CD4-positive, alpha-beta T cell treated with Interferon alpha-2 for 1 hour (primary cell): Measurements from ENCODE around the gene PNPLA1.
A peak's percentile ranks its signal among the peaks of the same experiment; 100 is the strongest.

Experiments used
- DNase-seq, 2 donors: peaks; one replicate each; pipeline ENCODE4 v3.0.0-alpha.2; 2020 to 2022

The PNPLA1 gene

GRCh38 chr6:36289281-36289878 is 19.5 kb downstream of the PNPLA1 start:
- DNase-seq: no peak

GRCh38 chr6:36290668-36291620 is 21.1 kb downstream of the PNPLA1 start:
- peak; percentile 8 to 72 for DNase-seq

GRCh38 chr6:36292170-36292569 is 22.3 kb downstream of the PNPLA1 start:
- no peak for DNase-seq

GRCh38 chr6:36296240-36296639 is 26.4 kb downstream of the PNPLA1 start:
- DNase-seq: no peak

- DNase-seq: no peak
Observed at GRCh38 chr6:36297051-36297450, 27.2 kb downstream of the PNPLA1 start.

- no peak for DNase-seq
Observed at GRCh38 chr6:36297511-36297910, 27.7 kb downstream of the PNPLA1 start.

- no peak for DNase-seq
Observed at GRCh38 chr6:36298027-36298426, 28.2 kb downstream of the PNPLA1 start.

GRCh38 chr6:36301085-36301658 is 31.3 kb downstream of the PNPLA1 start:
- DNase-seq: no peak

GRCh38 chr6:36301781-36302180 is 31.9 kb downstream of the PNPLA1 start:
- no peak for DNase-seq

GRCh38 chr6:36302227-36302976 is 32.5 kb downstream of the PNPLA1 start:
- DNase-seq: peak; percentile 90 to 93

- no peak for DNase-seq
Observed at GRCh38 chr6:36305885-36306284, 36.0 kb downstream of the PNPLA1 start.

GRCh38 chr6:36306375-36306774 is 36.5 kb downstream of the PNPLA1 start:
- no peak for DNase-seq

- DNase-seq: no peak
Observed at GRCh38 chr6:36308514-36308913, 38.7 kb downstream of the PNPLA1 start.

- DNase-seq: no peak
Observed at GRCh38 chr6:36309203-36309602, 39.3 kb downstream of the PNPLA1 start.

GRCh38 chr6:36309900-36310299 is 40.0 kb downstream of the PNPLA1 start:
- no peak for DNase-seq

GRCh38 chr6:36312854-36313648 is 43.2 kb downstream of the PNPLA1 start:
- no peak for DNase-seq

GRCh38 chr6:36313649-36313936 is 43.7 kb downstream of the PNPLA1 start:
- no peak for DNase-seq

- DNase-seq: no peak
Observed at GRCh38 chr6:36314221-36315014, 44.6 kb downstream of the PNPLA1 start.

- no peak for DNase-seq
Observed at GRCh38 chr6:36315921-36316320, 46.1 kb downstream of the PNPLA1 start.

GRCh38 chr6:36317623-36318022 is 47.8 kb downstream of the PNPLA1 start:
- no peak for DNase-seq

- DNase-seq: no peak
Observed at GRCh38 chr6:36318690-36319435, 49.0 kb downstream of the PNPLA1 start.
